Thoracic aorta (tissue), 2 donors: ENCODE results near the gene LDHA. TPM values are rescaled to one million over a fixed set of nuclear protein-coding genes. Genes with fewer than 3 reads are reported as not detected.
"Not testable (repeated sequence)": the region's sequence is repeated elsewhere in the genome, so short reads cannot be mapped to it uniquely, and the experiment has no call there.

Experiments used
- ATAC-seq: fragments of 150-250 bp; one replicate; pipeline ENCODE4 v1.8.0; 2017; ENCODE audit warnings: low read depth; ENCODE audit not compliant: insufficient number of reproducible peaks, low FRiP score
- DNase-seq: peaks from one replicate; pipeline ENCODE4 v3.0.0-alpha.2; 2020; ENCODE audit warnings: low spot score
- H3K27ac ChIP-seq, 2 donors: fragments of 200-600 bp; sonication (generic); 1 replicate in 1 of 2; 2 replicates in 1 of 2; pipeline ENCODE4 v1.5.1; 2016; ENCODE audit warnings: mild to moderate bottlenecking in 2 of 2, moderate library complexity in 2 of 2
- H3K27me3 ChIP-seq: fragments of 200-600 bp; sonication (generic); replicated peaks from 2 replicates; pipeline ENCODE4 v1.6.0; 2016; ENCODE audit warnings: mild to moderate bottlenecking; ENCODE audit not compliant: insufficient read depth
- H3K36me3 ChIP-seq: fragments of 200-600 bp; sonication (generic); one replicate; pipeline ENCODE4 v1.5.1; 2016
- H3K4me1 ChIP-seq, 2 donors: fragments of 200-600 bp; sonication (generic); 1 replicate in 1 of 2; 2 replicates in 1 of 2; pipeline versions ENCODE4 v1.5.1 to v1.6.0; 2016; ENCODE audit warnings: low read depth in 2 of 2, mild to moderate bottlenecking in 1 of 2; ENCODE audit not compliant: control insufficient read depth in 1 of 2
- H3K4me3 ChIP-seq: fragments of 200-600 bp; sonication (generic); 2 replicates; pipeline ENCODE4 v1.5.1; 2016; ENCODE audit warnings: mild to moderate bottlenecking
- H3K9me3 ChIP-seq: fragments of 200-600 bp; sonication (generic); 2 replicates; pipeline ENCODE4 v1.5.1; 2016
- total RNA-seq, 2 donors: library from RNA; depleted of rRNA; stranded (reverse); fragments of >200 nt; gene quantifications; one replicate each; pipeline versions ENCODE4 v1.1.0 to v1.2.3, GENCODE V29; 2016
- TF ChIP-seq, protein P1 (sequence below): fragments of 200-600 bp; sonication (generic); IDR thresholded peaks from one replicate; pipeline ENCODE4 v1.5.1; 2019; ENCODE audit warnings: antibody characterized with exemption

The LDHA gene
- total RNA-seq, 2 donors from 2014 or later: 495 to 814 TPM

DNA sequence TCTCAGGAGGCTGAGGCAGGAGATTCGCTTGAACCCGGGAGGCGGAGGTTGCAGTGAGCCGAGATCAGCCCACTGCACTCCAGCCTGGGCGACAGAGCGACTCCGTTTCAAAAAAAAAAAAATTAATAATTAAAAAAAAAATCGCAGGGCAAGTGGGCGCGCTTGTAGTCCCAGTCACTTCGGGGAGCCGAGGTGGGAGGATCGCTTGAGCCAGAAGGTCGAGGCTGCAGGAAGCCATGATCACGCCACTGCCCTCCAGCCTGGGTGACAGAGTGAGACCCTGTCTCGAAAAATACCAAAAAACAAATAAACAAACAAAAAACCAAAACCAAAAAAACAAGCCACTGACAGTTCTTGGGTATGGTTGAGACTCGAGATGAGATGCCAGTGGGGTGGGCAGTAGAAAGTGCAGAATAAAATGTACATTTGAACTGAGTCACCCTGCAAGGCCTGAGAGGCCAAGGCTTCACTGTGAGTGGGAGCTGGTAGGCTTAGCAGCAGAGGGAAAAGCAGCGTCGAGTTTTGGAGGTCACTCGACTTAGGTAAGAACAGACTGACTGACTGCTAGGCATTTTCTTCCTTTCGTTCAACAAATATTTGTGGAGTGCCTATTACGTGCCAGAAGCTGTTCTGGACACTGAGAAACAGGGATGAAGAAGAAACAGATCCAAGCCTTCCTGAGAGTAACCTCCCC, 635 bp upstream of the LDHA start:
- ATAC-seq (peak; percentile 10), DNase-seq (no peak)
- TF ChIP-seq, protein P1, sequence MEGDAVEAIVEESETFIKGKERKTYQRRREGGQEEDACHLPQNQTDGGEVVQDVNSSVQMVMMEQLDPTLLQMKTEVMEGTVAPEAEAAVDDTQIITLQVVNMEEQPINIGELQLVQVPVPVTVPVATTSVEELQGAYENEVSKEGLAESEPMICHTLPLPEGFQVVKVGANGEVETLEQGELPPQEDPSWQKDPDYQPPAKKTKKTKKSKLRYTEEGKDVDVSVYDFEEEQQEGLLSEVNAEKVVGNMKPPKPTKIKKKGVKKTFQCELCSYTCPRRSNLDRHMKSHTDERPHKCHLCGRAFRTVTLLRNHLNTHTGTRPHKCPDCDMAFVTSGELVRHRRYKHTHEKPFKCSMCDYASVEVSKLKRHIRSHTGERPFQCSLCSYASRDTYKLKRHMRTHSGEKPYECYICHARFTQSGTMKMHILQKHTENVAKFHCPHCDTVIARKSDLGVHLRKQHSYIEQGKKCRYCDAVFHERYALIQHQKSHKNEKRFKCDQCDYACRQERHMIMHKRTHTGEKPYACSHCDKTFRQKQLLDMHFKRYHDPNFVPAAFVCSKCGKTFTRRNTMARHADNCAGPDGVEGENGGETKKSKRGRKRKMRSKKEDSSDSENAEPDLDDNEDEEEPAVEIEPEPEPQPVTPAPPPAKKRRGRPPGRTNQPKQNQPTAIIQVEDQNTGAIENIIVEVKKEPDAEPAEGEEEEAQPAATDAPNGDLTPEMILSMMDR: no peak
- Histone ChIP-seq H3K27ac (peak overlapping the region; percentile 94 to 99), H3K27me3 (no peaks in the 10 kb centered on the region), H3K9me3 (no peaks in the 10 kb centered on the region), H3K36me3 (peaks cover 14% of the 10 kb centered on the region), H3K4me1 (peaks cover 18 to 28% of the 10 kb centered on the region in 2 donors), H3K4me3 (peak overlapping the region; percentile 98)

DNA sequence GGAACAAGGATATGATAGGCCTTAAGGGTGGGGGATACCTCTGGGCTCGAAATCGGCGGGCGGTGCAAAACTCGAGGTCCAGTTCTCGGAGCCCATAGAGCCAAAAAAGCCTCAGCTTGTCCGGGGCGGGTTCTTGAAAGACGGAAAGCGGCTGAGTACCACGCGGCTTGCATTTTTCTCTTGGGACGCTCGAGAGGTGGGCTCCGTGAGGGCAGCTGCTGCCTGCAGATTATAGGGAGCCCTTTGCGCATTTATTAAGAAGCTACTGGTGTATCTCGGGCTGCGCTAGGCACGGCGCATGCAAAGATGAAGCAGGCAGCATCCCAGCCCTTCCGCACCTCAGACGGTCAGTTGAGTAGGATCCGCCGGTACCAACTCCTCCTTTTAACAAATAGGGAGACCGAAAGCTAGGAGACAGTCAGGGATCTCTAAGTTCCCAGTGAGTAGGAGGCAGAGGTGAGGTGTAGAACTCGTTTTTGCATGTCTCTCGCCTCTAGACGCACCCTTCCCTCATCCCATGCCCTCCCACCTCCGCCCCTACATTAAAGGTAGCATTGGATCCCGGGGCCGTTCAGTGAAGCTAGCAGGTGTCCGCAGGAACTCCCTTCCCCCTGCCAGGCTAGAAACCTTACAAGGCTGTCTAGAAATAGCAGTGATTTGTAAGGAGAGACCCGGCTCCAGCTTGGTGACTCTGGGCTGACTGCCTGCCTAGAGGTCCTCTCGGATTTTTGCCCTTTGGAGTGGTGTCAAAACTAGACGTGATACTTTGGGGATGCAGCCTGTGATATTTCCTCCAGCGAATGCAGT, 768 bp downstream of the LDHA start:
- H3K27ac ChIP-seq: peak overlapping the region; percentile 94 to 99
- H3K9me3 ChIP-seq: no peaks in the 10 kb centered on the region
- DNase-seq (no peak), ATAC-seq (peak; percentile 0)
- peaks cover 28% of the 10 kb centered on the region for H3K36me3 ChIP-seq
- H3K4me1 ChIP-seq: peaks cover 18 to 28% of the 10 kb centered on the region in 2 donors
- no peaks in the 10 kb centered on the region for H3K27me3 ChIP-seq
- TF ChIP-seq, protein P1: no peak
- peak overlapping the region; percentile 98 for H3K4me3 ChIP-seq

DNA sequence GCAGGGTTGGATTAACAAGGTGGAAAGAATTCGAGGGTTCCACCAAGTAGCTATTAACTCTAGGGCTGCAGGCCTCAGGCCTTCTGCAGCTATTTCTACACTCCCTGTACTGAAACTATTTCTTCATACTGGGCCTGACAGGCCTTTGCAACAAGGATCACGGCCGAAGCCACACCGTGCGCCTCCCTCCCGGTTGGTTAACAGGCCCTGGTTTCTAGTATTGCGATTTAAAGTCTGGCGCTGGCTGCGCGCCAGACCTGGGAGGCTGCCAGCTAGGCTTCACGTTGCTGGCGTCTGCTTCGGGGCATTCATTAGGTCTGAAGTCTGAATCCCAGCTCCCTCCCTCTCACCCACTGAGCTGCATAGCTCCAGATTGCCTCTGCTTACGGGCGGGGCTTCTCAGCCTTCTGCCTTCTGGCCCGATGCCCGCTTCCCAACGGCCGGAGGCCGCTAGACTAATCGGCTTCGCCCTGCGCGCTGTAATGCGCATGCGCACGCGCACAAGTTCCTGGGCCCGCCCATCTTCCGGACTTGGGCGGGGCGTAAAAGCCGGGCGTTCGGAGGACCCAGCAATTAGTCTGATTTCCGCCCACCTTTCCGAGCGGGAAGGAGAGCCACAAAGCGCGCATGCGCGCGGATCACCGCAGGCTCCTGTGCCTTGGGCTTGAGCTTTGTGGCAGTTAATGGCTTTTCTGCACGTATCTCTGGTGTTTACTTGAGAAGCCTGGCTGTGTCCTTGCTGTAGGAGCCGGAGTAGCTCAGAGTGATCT, 1.6 kb downstream of the LDHA start:
- ATAC-seq (peak; percentile 84), DNase-seq (peak; percentile 94)
- H3K9me3 ChIP-seq: no peaks in the 10 kb centered on the region
- H3K27ac ChIP-seq: peak overlapping the region; percentile 94 to 99
- no peaks in the 10 kb centered on the region for H3K27me3 ChIP-seq
- TF ChIP-seq, protein P1: no peak
- H3K36me3 ChIP-seq: peaks cover 36% of the 10 kb centered on the region
- H3K4me3 ChIP-seq: peak overlapping the region; percentile 98
- H3K4me1 ChIP-seq: peaks cover 18 to 28% of the 10 kb centered on the region in 2 donors

DNA sequence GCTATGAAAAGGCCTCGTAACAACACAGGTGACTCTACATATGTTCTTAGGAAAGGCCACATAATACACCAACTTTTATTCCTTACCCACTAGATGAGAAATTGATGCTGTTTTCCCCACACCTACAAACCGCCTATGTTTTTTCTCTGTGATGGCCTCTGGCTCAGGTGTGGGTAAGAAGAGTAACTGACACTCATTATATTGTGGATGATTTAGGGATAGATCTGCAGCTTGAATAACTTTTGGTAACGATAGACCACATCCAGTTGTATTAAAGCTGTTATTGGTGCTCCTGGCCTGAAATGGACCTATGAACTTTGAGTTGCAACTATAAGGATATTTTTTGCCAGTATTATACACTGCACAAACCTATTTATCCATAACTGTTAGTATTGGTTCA, 3.6 kb downstream of the LDHA start:
- H3K9me3 ChIP-seq: no peaks in the 10 kb centered on the region
- ATAC-seq: no peak
- TF ChIP-seq, protein P1: no peak
- no peak for DNase-seq
- H3K36me3 ChIP-seq: peaks cover 49% of the 10 kb centered on the region
- no peaks in the 10 kb centered on the region for H3K27me3 ChIP-seq
- no peak overlapping the region for H3K27ac ChIP-seq
- no peak overlapping the region for H3K4me3 ChIP-seq
- peaks cover 18 to 25% of the 10 kb centered on the region in 2 donors for H3K4me1 ChIP-seq

DNA sequence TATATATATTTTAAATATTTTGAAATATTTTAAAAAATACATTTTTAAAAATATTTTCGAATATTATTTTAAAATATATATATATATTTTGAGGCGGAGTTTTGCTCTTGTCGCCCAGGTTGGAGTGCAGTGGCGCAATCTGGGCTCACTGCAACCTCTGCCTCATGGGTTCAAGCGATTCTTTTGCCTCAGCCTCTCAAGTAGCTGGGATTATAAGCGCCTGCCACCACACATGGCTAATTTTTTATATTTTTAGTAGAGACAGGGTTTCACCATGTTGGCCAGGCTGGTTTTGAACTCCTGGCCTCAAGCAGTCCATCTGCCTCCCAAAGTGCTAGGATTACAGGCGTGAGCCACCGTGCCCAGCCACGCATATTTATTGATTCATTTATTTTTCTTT, 6.7 kb downstream of the LDHA start:
- Histone ChIP-seq H3K36me3 (peaks cover 75% of the 10 kb centered on the region), H3K4me1 (peaks cover 12 to 13% of the 10 kb centered on the region in 2 donors)
- H3K27ac ChIP-seq, DNase-seq, H3K27me3 ChIP-seq, ATAC-seq, H3K9me3 ChIP-seq, H3K4me3 ChIP-seq: not testable (repeated sequence)
